ENCODE data around the gene FAM13C.
"Not testable (repeated sequence)": the region's sequence is repeated elsewhere in the genome, so short reads cannot be mapped to it uniquely, and the experiment has no call there.

Gene FAM13C

GRCh38 chr10:59225211-59225610, 137.1 kb downstream of the FAM13C start:
- no peak for DNase-seq

DNA sequence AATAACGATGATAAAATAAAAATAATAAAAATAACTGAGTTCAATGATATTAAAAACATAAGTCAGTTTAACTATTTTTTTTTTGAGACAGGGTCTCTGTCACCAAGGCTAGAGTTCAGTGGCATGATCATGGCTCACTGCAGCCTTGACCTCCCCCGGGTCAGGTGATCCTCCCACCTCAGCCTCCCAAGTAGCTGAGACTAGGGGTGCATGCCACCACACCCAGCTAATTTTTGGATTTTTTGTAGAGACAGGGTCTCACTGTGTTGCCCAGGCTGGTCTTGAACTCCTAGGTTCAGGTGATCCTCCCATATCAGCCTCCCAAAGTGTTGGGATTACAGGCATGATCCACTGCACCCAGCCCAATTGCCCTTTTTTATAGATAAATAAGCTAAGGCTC, 138.8 kb downstream of the FAM13C start:
- DNase-seq = not testable (repeated sequence)

DNA sequence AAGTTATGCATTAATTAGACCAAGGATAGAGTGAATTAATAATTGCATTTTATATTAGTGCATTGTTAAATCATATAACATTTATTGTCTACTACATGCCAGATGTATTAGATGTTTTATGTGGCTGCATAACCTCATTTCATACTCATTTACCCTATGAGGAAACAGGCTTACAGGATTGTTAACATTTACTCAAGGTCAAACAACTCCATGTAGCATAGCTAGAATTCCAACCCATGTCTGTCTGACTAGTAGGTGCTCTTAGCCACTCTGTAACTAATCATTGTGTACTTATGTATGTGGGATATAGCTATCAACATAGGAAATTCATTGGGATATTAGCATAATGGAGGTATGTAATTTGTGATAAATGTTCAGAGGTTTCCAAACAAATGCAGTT, 139.6 kb downstream of the FAM13C start:
- no peak for DNase-seq

GRCh38 chr10:59216178-59216869, 146.0 kb downstream of the FAM13C start:
- no peak for DNase-seq

GRCh38 chr10:59214160-59214559, 148.2 kb downstream of the FAM13C start:
- DNase-seq = no peak

DNA sequence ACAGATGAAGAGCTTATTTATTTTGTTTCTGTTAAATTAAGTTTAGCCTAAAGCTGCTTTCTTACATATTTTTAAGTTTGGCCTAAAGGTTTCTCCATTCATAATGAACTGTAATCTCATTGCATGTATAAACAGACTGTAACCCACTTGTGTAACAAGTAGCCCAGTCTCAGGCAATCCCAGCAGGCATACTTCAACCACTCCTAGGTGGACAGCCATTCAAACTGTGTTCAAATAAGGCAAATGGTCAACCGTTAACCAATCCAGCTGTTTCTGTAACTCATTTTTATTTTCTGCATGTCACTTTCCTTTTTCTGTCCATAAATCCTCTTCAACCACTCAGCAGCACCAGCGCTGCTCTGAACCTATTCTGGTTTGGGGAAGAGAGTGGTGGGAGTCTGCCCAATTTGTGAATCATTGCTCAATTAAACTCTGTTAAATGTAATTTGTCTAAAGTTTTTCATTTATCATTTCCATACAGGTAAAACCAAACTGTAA, 150.0 kb downstream of the FAM13C start:
- DNase-seq = no peak

GRCh38 chr10:59206204-59206720, 156.1 kb downstream of the FAM13C start:
- DNase-seq = no peak

All from NCI-H187 treated with DMSO at 0.1 percent for 48 hours (cell line).